HEK293T (cell line): ENCODE results near the gene ADAR.

Experiments used
- CTCF ChIA-PET: fragments of 350-600 bp; formaldehyde crosslinking; extraction: SDS; loops from one replicate; lab custom pipeline; 2021; ENCODE audit warnings: antibody characterized with exemption, inconsistent platforms; lab: Yijun Ruan, JAX
- POLR2A ChIA-PET: fragments of 350-600 bp; formaldehyde crosslinking; extraction: SDS; loops from one replicate; lab custom pipeline; 2020; ENCODE audit warnings: antibody characterized with exemption, inconsistent platforms; lab: Yijun Ruan, JAX
- DNase-seq: peaks from one replicate; pipeline ENCODE4 v3.0.0; 2012; ENCODE audit warnings: mixed read lengths; ENCODE audit errors: extremely low spot score
- ARNT ChIP-seq: fragments of 450-650 bp; IDR thresholded peaks from 2 replicates; pipeline ENCODE4 v1.6.1; 2017; ENCODE audit warnings: mild to moderate bottlenecking
- BHLHE40 ChIP-seq: fragments of 450-650 bp; IDR thresholded peaks from 2 replicates; pipeline ENCODE4 v1.6.1; 2016; ENCODE audit warnings: mild to moderate bottlenecking, moderate library complexity, borderline replicate concordance
- CTBP1 ChIP-seq: fragments of 450-650 bp; IDR thresholded peaks from 2 replicates; pipeline ENCODE4 v1.6.1; 2016; ENCODE audit warnings: borderline replicate concordance
- ELF4 ChIP-seq: fragments of 450-650 bp; IDR thresholded peaks from 2 replicates; pipeline ENCODE4 v1.6.1; 2017; ENCODE audit warnings: antibody characterized with exemption
- FOXA1 ChIP-seq: fragments of 450-650 bp; IDR thresholded peaks from 2 replicates; pipeline ENCODE4 v1.6.1; 2016; ENCODE audit warnings: mild to moderate bottlenecking
- FOXK2 ChIP-seq: fragments of 450-650 bp; IDR thresholded peaks from 2 replicates; pipeline ENCODE4 v1.6.1; 2016; ENCODE audit warnings: mild to moderate bottlenecking
- FOXM1 ChIP-seq: fragments of 450-650 bp; IDR thresholded peaks from 2 replicates; pipeline ENCODE4 v1.6.1; 2017; ENCODE audit warnings: mild to moderate bottlenecking, borderline replicate concordance
- HDGF ChIP-seq: fragments of 450-650 bp; IDR thresholded peaks from 2 replicates; pipeline ENCODE4 v1.6.1; 2017; ENCODE audit warnings: antibody characterized with exemption, borderline replicate concordance
- L3MBTL2 ChIP-seq: fragments of 450-650 bp; conservative IDR thresholded peaks from 2 replicates; pipeline ENCODE4 v1.6.1; 2016; ENCODE audit warnings: mild to moderate bottlenecking
- LEF1 ChIP-seq: fragments of 450-650 bp; IDR thresholded peaks from 2 replicates; pipeline ENCODE4 v1.6.1; 2017; ENCODE audit warnings: mild to moderate bottlenecking, borderline replicate concordance
- NFRKB ChIP-seq: fragments of 450-650 bp; IDR thresholded peaks from 2 replicates; pipeline ENCODE4 v1.6.1; 2016; ENCODE audit warnings: mild to moderate bottlenecking, moderate library complexity
- PKNOX1 ChIP-seq: fragments of 450-650 bp; IDR thresholded peaks from 2 replicates; pipeline ENCODE4 v1.6.1; 2016
- SP1 ChIP-seq: fragments of 450-650 bp; IDR thresholded peaks from 2 replicates; pipeline ENCODE4 v1.6.1; 2017
- SUZ12 ChIP-seq: fragments of 450-650 bp; IDR thresholded peaks from 2 replicates; pipeline ENCODE4 v1.6.1; 2016; ENCODE audit warnings: mild to moderate bottlenecking
- TARDBP ChIP-seq: fragments of 450-650 bp; IDR thresholded peaks from 2 replicates; pipeline ENCODE4 v1.6.1; 2016
- ZNF384 ChIP-seq: fragments of 450-650 bp; IDR thresholded peaks from 2 replicates; pipeline ENCODE4 v1.6.1; 2016

ADAR gene

GRCh38 chr1:154547105-154547732 is 60.8 kb downstream of the ADAR start:
- ChIA-PET POLR2A (interaction anchor here (0.9 kb wide), 1 partner anchor 8 kb away, joined by 3 read pairs; no protein-coding TSS in a partner anchor), CTCF (interaction anchor here (0.6 to 2.7 kb wide), 26 partner anchors 8 to 221 kb away, joined by 3 to 47 read pairs (median 4); partner anchors contain the start of gene ATP8B2)
- no peak for DNase-seq
- TF ChIP-seq FOXM1 (no peak), HDGF (no peak), ZNF384 (no peak), FOXK2 (no peak), BHLHE40 (no peak), ARNT (no peak), LEF1 (no peak), ELF4 (no peak), SUZ12 (no peak), L3MBTL2 (no peak), PKNOX1 (no peak), SP1 (no peak), FOXA1 (no peak)

GRCh38 chr1:154546264-154547063 is 61.5 kb downstream of the ADAR start:
- POLR2A ChIA-PET = interaction anchor here (0.9 kb wide), 1 partner anchor 9 kb away, joined by 3 read pairs; no protein-coding TSS in a partner anchor
- peak; percentile 89 for DNase-seq
- CTCF ChIA-PET = interaction anchor here (0.6 to 2.7 kb wide), 26 partner anchors 9 to 266 kb away, joined by 3 to 47 read pairs (median 4); partner anchors contain the start of gene ATP8B2
- no peak for TF ChIP-seq SUZ12
- TF ChIP-seq SP1 = no peak
- TF ChIP-seq BHLHE40 = no peak
- no peak for TF ChIP-seq TARDBP

GRCh38 chr1:154541231-154541630 is 66.8 kb downstream of the ADAR start:
- TF ChIP-seq PKNOX1 = no peak
- TF ChIP-seq SP1 = no peak
- TF ChIP-seq BHLHE40 = no peak
- no peak for TF ChIP-seq HDGF
- no peak for TF ChIP-seq ELF4
- TF ChIP-seq SUZ12 = no peak
- TF ChIP-seq NFRKB = no peak
- TF ChIP-seq FOXM1 = no peak
- no peak for TF ChIP-seq L3MBTL2
- TF ChIP-seq ARNT = no peak
- no peak for TF ChIP-seq FOXA1
- TF ChIP-seq TARDBP = no peak
- no peak for TF ChIP-seq ZNF384
- no peak for TF ChIP-seq CTBP1
- TF ChIP-seq FOXK2 = no peak
- no peak for TF ChIP-seq LEF1
- no peak for DNase-seq
- ChIA-PET POLR2A (interaction anchor here (1.1 kb wide), 1 partner anchor 17 kb away, joined by 3 read pairs; no protein-coding TSS in a partner anchor), CTCF (no interaction called here)

GRCh38 chr1:154539486-154540483 is 68.2 kb downstream of the ADAR start:
- DNase-seq = no peak
- no peak for TF ChIP-seq ZNF384
- no peak for TF ChIP-seq FOXA1
- TF ChIP-seq SP1 = no peak
- TF ChIP-seq CTBP1 = no peak

GRCh38 chr1:154536570-154536969 is 71.4 kb downstream of the ADAR start:
- ChIA-PET POLR2A (no interaction called here), CTCF (no interaction called here)
- no peak for DNase-seq
- TF ChIP-seq SP1 (no peak), SUZ12 (no peak), ARNT (no peak), FOXK2 (no peak), NFRKB (no peak), FOXM1 (no peak), CTBP1 (no peak), HDGF (no peak)

More at GRCh38 chr1:154539486-154540483, 68.2 kb downstream of the ADAR start:
- CTCF ChIA-PET = no interaction called here
- POLR2A ChIA-PET = no interaction called here
